ENCODE data around the gene TMEM72.

The TMEM72 gene

GRCh38 chr10:44911951-44912350 is 814 bp downstream of the TMEM72 start:
- DNase-seq (ENCODE audit: low read depth, low spot score) = no peak
- no peak overlapping the region for H3K4me3 ChIP-seq (ENCODE audit: low read length)

- H3K4me3 ChIP-seq (ENCODE audit: low read length) = peak overlapping the region; percentile 33
- peak; percentile 90 for DNase-seq (ENCODE audit: low read depth, low spot score)
These were observed 2.4 kb downstream of the TMEM72 start for GRCh38 chr10:44913350-44914081.

DNA sequence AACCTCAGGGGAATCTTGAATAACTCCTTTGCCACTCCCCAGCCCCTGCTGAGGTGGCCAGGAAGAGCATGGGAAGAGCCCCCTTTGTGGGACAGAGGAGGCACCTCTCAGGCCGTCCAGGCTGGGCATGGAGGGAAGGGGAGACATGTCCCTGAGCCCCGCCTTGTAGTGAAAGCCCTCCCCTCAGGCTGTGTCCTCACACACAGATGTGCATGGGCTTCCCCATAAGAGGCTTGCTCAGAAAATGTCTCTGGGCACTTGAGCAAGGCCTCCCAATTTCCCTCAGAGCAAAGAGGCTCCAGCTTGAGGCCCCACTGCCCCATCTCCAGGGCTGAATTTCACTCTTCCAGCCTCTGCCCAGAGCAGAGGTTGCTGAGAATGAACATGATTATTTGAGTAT is 3.8 kb downstream of the TMEM72 start:
- H3K4me3 ChIP-seq (ENCODE audit: low read length) = no peak overlapping the region
- no peak for DNase-seq (ENCODE audit: low read depth, low spot score)

DNA sequence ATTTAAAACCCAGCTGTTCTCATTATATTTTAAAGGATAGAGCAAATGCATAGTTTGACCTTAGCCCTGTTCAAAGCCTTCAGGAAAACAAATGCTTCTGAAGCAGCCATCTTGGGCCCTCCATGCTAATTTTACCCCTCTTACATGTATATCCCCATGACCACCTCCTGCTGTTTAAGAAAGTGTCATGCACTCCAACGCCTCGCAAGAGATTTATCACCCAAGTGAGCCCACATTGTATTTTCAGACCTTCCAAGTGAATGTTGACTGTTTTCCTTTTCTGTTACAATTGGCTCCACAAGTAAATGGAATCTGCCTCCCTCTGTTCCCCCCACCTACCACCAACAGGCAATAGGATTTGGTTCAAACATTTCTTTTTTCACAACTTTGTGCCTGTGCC is 5.3 kb downstream of the TMEM72 start:
- no peak overlapping the region for H3K4me3 ChIP-seq (ENCODE audit: low read length)
- no peak for DNase-seq (ENCODE audit: low read depth, low spot score)

DNA sequence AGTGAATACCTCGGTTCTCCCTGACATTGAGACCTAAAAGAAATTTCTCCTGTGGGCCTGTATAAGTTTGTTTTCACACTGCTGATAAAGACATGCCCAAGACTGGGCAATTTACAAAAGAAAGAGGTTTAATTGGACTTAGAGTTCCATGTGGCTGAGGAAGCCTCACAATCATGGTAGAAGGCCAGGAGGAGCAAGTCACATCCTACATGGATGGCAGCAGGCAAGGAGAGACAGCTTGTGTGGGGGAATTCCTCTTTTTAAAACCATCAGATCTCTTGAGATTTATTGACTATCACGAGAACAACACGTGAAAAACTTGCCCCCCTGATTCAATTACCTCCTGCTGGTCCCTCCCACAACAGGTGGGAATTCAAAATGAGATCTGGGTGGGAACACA is 6.7 kb downstream of the TMEM72 start:
- no peak overlapping the region for H3K4me3 ChIP-seq (ENCODE audit: low read length)
- no peak for DNase-seq (ENCODE audit: low read depth, low spot score)

DNA sequence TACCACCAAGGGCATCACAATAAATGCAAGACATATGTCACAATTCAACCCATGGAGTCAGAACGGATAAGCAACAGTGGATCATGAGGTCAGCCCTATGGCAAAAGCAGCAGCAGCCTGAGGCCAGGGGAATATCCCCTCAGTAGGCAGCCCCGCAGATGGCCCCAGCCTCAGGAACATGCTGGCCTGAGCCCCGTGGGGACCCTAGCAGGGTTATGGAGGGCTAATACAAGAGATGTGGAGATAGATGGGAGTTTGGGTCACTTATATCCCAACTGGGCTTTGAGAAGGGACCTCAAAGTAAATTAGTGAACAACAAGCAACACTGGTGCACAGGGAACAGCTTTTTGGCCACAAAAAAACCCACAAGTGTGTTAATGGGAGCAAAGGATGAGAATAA is 9.1 kb downstream of the TMEM72 start:
- no peak for DNase-seq (ENCODE audit: low read depth, low spot score)
- H3K4me3 ChIP-seq (ENCODE audit: low read length) = no peak overlapping the region

DNA sequence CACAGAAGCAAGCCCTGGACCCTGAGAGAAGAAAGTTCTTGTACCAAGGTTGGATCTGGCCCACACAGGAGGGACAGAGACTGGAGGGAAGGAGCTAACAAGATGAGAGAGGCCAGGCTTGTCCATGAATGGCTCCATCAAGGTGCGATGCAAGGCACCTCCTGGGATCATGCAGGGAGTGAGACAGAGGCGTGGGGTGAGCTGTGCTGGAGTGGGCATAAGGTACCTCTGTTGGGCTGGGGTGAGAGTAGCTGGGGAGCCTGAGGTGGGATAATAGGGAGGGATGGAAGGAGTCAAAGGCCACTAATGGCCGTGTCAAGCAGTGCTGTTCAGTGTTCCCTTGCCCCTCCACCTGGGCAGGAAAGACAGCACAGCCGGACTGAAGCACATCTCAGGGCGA is 9.9 kb downstream of the TMEM72 start:
- H3K4me3 ChIP-seq (ENCODE audit: low read length) = no peak overlapping the region
- no peak for DNase-seq (ENCODE audit: low read depth, low spot score)

- no peak overlapping the region for H3K4me3 ChIP-seq (ENCODE audit: low read length)
- no peak for DNase-seq (ENCODE audit: low read depth, low spot score)
These were observed 10.4 kb downstream of the TMEM72 start for GRCh38 chr10:44921506-44921905.

DNA sequence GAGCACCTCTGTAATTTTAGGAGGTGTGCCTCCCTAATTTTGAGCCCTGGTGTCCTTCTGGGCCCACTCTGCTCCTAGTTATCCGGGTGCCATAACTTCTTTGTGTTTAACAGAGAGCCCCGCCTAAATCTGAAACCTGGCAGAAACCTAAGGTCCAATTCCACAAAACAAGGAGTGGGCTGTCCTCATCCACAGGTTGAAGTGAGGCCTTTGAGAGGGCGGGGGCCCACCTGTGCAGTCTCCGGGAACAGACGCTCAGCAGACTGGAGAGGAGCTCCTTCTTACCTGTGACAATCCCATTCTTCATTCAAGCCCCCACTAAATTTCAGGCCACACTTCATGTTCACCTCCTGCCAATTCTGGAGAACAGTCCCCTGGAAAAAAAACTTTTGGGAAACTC is 10.9 kb downstream of the TMEM72 start:
- H3K4me3 ChIP-seq (ENCODE audit: low read length) = no peak overlapping the region
- DNase-seq (ENCODE audit: low read depth, low spot score) = no peak

DNA sequence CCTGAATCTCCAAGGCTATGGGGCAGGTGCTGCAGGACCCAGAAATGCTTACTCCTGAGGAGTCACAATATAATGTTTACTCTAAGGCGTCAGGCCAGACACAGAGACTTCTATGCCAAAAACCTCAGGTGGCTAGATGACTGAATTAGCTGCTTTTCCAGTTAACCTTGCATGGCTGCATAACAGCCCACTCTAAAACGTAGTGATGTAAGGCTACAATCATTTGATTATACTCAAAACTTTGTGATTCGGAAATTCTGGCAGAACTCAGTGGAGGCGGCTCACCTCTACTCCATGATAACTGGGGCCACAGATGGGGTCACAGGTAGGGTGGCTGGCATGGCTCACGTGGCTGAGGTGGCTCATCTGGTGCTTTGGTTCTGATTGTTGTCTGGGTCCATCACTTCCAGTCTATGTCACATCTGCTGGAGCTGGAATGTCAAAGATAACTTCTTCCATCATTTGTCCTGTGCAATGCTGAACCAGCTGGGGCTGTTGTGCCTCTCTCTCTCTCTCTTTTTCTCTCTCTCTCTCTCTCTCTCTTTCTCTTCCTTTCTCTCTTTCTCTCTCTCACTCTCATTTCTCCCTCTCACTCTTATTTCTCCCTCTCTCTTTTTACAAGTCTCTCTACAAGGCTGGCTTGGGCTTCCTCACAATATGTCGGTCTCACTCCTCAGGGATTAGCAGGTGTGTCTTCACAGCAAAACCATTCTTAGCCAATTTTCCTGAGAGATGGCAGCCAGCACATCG is 11.8 kb downstream of the TMEM72 start:
- no peak overlapping the region for H3K4me3 ChIP-seq (ENCODE audit: low read length)
- DNase-seq (ENCODE audit: low read depth, low spot score) = no peak

GRCh38 chr10:44923611-44924010 is 12.5 kb downstream of the TMEM72 start:
- H3K4me3 ChIP-seq (ENCODE audit: low read length) = no peak overlapping the region
- DNase-seq (ENCODE audit: low read depth, low spot score) = no peak

GRCh38 chr10:44924261-44925040 is 13.3 kb downstream of the TMEM72 start:
- no peak overlapping the region for H3K4me3 ChIP-seq (ENCODE audit: low read length)
- no peak for DNase-seq (ENCODE audit: low read depth, low spot score)

GRCh38 chr10:44925224-44925623 is 14.1 kb downstream of the TMEM72 start:
- peak; percentile 43 for DNase-seq (ENCODE audit: low read depth, low spot score)

GRCh38 chr10:44925811-44926750 is 14.9 kb downstream of the TMEM72 start:
- no peak for DNase-seq (ENCODE audit: low read depth, low spot score)
- no peak overlapping the region for H3K4me3 ChIP-seq (ENCODE audit: low read length)

More at GRCh38 chr10:44925224-44925623, 14.1 kb downstream of the TMEM72 start:
- no peak overlapping the region for H3K4me3 ChIP-seq (ENCODE audit: low read length)

- H3K4me3 ChIP-seq (ENCODE audit: low read length) = no peak overlapping the region
- DNase-seq (ENCODE audit: low read depth, low spot score) = no peak
These were observed 15.7 kb downstream of the TMEM72 start for GRCh38 chr10:44926751-44927351.

GRCh38 chr10:44927352-44927751 is 16.2 kb downstream of the TMEM72 start:
- no peak for DNase-seq (ENCODE audit: low read depth, low spot score)
- H3K4me3 ChIP-seq (ENCODE audit: low read length) = no peak overlapping the region

DNA sequence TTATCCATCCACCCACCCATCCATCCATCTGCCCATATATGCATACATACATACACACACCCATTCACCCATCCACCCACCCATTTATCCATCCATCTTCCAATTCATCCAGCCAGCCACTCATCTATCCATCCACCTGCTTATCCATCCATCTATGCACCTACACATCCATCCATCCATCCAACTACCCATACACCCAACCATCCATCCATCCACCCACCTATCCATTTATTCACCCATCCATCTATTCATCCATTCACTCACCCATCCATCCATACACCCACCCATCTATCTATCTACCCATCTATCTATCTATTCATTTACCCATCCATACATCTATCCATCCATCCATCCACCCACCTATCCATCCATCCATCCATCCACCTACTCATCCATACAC is 17.3 kb downstream of the TMEM72 start:
- no peak overlapping the region for H3K4me3 ChIP-seq (ENCODE audit: low read length)
- no peak for DNase-seq (ENCODE audit: low read depth, low spot score)

- DNase-seq (ENCODE audit: low read depth, low spot score) = no peak
These were observed 18.5 kb downstream of the TMEM72 start for GRCh38 chr10:44929356-44930255.

More at GRCh38 chr10:44929356-44930255, 18.5 kb downstream of the TMEM72 start:
- no peak overlapping the region for H3K4me3 ChIP-seq (ENCODE audit: low read length)
